GM18868 (cell line): ENCODE results near the gene DAPL1.

Experiments
- ATAC-seq: cut with Tn5 transposase; IDR thresholded peaks from one replicate; pipeline ENCODE4 v1.9.1; 2021; ENCODE audit warnings: mild to moderate bottlenecking, moderate library complexity; ENCODE audit not compliant: unreplicated experiment

Gene DAPL1

DNA sequence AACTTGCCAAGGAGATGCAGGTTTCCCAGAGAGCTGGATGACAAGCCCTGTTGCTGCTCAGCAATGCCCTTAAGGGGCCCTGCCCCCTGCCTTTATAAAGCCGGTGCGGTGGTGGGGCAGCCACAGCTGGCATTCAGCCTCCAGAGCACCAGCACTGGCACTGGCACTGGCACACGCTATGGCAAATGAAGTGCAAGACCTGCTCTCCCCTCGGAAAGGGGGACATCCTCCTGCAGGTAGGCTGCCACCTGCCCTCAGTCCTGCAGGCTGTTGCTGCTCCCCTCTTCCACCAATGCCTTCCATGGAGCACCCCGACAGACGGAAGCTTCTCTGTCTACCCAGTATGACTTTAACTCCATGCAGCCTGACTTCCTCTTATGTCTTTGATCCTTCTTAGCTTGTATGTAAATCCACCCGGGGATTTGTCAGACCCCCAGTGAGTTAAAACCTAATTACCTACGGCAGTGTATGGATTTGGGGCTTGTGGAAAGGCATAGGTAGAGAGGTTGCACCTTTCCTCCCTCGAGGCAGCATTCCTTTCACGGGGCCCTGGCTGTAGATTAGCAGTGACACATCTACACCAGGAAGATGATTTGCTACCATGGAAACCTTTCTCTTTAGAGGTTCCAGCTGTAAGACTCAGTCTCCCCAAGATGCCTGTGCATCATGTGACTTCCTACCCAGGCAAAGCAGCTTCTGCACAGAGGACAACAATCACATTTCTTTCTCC lies at the start of gene DAPL1:
Gene DAPL1 (plus strand): TSS at position 123 of the 730 bp plus-strand sequence. CDS start 56 bp downstream, at position 179.
- ATAC-seq: no peak

DNA sequence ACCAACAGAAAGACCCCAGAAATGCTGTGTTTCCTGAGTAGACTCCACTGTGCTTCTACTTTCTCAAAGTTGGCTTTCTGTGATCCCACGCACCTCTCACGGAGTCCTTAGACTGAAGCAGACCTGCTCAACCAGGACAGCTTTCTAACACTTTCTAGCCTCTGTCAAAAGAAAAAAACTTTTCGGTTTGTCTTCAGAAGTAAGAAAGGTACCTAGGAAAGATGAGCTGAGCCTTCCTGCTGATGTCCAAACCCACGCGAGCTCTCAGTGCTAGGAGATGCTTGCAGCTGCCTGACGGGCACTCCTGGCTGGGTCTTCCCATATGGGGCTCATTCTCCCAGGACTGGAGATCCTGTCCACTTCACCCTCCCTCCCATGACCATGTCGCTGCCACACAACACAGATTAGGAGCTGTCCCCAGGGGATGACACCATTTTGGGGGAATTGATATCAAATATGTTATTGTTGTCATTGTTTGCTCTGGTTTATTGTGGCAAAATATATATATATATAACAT lies 49.2 kb upstream of the DAPL1 start:
- ATAC-seq: no peak

DNA sequence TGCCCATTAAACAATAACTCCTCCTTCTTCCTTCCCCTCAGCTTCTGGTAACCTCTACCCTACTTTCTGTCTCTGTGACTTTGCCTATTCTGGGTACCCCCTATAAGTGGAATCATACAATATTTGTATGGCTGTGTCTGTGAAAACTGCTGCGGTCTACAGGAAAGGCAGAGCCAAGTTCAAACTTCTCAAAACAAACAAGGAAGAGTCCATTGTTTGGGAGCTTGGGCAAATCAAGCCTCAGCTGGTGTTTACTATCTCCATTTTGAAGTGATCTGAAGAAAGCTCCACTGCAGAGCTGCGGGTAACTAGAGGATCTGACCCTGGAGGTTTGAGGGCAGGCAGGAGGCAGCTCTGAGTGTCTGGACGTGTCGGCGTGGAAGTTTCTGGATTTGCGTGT lies 48.6 kb upstream of the DAPL1 start:
- no peak for ATAC-seq

- no peak for ATAC-seq
Measured at GRCh38 chr2:158747281-158747680, 47.8 kb upstream of the DAPL1 start.

GRCh38 chr2:158748926-158749590 lies 46.1 kb upstream of the DAPL1 start:
- ATAC-seq: no peak

DNA sequence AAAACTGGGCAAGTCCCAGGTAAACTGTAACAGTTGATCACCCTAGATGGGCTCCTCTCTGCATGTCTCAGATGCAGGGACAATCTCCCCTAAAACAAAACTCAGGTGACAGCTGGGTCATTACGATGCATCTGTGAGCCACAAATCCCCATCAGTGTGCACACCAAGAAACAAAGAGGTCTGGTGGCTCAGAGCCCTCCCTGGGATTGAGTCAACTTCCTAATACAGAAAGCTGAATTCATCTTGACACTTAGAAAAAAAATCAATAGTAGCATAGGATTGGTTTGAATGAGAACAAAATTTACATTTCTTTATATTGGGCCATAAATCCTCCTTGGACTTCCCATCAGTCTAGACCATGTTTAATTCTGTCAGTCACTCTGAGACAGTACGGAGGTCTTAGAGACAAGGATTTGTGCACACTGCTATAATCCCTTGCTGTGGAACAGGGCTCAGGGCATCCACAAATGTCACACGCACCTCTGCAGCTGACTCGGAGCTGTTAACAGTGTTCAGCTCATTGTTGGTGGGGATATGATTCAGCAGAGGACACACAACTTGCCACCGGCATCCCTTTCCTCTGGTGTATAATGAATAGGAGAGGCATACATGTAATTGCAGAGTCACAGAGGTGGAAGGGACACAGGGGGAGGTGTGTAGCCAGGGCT lies 44.5 kb upstream of the DAPL1 start:
- ATAC-seq: no peak

DNA sequence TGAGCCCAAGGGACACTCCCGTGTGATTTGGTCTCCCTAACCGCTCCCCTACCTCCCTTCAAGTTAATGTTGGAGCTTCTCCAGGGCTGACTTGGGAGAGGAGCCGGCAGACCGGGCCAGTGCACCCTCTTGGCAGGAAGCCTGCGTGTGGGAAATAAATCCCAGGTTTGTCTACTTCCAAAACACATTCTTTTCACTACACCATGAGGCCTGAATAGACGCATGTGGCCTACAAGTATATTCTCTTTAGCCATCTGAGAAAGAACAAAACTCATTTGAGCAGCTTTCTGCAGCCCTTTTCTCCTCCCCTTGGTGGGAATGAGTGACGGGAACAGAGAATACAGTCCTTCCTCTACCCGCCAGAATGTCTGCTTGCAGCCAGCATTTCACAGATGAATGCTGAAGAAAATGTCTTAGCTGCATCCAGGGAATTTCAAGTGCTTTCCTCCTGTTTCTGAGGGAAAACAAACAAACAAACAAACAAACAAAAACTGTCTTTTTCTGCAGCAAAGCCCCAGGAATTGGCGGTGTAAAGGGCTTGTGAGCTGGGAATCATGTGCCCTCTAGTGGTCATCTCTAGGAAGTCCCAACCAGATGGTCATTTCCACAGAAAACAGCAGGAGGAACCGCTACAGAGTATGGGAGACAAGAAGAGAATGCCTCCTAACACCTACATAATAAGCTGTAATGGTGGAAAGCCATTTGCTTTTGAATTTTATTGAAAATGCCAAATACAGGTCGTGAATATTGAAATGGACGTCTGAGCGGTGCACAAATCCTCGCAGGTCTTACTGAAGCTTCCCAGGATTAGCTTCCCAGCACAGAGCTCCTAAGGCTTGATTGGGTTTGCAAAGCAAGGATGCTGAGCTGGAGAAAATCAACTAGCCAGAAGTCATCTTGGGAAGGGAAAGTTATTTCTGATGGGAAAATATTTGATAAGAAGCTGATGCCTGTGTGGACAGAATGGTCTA lies 41.2 kb upstream of the DAPL1 start:
- ATAC-seq: peak; percentile 85

DNA sequence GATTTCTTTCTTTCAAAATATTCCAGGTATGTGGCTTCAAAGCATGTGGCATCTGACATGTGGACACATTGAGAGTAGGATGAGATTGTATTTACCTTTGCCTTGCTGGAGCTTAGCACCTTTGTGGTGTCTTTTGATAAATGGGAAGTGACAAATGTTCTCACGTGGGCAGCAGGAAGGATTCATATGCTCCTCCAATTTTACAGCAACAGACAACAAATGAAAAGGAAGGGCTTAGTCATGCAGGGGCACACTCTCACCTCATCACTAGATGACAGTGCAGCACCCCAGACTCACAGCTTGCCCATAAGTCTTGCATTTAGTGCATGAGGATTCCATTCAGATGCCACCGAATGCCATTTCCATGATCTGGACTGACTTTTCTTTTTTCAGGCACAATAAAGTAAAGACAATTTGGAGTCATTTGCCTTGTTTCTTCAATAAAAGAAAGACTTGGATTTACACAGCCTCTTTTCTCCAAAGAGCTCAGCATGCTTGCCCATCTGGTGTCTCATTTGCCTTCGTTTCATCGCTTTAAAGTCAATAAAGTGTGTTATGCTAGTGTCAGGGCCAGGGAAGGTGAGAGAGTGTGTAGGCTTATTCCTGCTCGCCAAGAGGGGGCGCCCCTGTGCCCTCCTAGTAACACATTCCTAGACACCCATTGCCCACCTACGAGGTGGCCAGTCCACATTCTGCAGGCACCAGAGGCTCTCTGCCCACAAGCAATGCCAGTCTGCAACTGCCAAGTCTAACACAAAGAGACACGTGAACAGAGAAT lies 39.6 kb upstream of the DAPL1 start:
- ATAC-seq: no peak

DNA sequence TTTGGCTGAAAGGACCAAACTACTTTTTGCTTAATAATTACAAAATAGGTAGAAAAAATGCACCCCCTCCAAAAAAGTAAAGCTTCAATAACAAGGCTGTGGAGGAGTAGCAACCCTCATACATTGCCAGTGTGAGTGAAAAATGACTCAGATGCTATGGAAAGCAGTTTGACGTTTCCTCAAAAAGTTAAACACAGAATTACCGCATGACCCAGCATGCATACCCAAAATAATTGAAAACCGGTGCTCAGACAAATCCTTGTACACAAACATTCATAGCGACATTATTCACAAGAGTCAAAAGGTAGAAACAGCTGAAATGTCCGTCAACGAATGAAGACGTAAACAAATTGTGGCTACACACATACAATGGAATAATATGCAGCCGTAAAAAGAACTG lies 38.8 kb upstream of the DAPL1 start:
- ATAC-seq: no peak

GRCh38 chr2:158756976-158757375 lies 38.1 kb upstream of the DAPL1 start:
- no peak for ATAC-seq

DNA sequence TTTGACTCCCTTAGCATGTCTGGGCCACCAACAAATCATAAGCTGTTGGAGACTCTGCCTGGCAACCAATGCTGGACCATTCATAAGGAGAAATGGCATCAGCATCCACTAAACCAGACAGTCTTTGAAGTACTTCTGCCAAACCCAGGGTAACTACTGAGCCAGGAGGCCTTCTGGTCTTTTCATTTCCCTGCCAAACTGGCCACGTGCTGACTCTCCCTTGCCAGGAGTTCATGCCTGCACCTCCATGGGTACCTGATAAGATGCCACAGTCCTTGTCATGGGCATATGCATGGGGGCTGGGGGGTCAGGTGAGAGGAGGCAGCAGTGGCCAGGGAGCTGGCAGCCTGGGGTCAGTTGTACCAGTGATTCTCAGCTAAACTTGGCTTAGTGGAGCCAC lies 34.2 kb upstream of the DAPL1 start:
- ATAC-seq: no peak

- ATAC-seq: no peak
Measured at GRCh38 chr2:158761621-158762020, 33.5 kb upstream of the DAPL1 start.

GRCh38 chr2:158762336-158762735 lies 32.8 kb upstream of the DAPL1 start:
- no peak for ATAC-seq

DNA sequence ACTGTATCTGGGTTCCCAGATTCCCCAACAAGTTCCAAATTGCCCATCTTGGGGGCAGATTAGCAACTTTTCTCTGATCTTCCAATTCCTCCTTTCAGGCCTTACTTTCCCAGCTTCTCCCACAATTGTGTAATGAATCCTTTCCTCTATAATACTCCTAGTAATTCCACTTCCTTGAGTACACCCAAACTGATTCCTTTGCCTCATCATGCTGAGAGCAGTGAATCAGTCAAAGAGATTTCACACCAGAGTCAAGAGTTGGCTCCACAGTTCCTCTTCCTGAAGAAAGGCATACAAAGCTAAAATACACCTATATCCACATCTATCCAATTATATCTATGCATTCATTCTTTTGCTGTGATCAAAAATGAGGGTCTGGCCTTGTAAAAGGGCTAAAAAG lies 28.6 kb upstream of the DAPL1 start:
- ATAC-seq: no peak

DNA sequence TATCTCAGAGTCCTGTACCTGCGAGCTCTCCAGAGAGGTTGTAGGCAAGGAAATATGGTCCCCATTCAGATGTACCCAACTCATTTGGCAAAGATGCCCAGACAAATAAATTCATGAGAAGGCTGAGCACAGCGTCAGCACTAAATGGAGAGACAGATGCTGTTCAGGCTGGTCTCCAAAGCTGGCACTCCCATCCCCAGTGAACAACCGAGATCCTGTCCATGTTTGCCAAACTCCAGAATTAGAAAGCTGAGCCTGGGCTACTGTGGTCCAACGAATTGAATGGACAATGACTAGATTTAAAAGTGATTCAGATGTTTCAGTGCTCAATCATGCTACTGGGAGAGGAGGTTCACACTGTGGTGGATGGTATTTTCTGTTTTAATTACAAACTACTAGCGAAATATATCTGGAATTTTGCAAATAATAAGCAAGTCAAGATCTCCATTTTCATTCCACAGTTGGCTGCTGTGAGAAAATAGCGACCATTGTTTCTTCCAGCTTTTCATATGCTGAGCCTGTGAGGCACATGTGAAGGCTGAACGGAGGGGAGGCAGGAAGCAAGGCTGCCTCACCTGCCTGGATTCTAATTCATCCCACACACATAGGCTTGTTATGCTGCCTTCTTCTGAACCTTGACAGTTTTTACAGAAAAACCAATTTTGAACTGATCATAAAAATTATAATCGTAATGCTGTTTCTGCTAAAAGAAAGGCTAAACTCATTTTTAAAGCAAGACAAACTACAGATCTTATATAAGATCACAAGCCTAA lies 22.6 kb upstream of the DAPL1 start:
- no peak for ATAC-seq

- ATAC-seq: no peak
Measured at GRCh38 chr2:158773121-158773520, 22.0 kb upstream of the DAPL1 start.

GRCh38 chr2:158774681-158775080 lies 20.4 kb upstream of the DAPL1 start:
- ATAC-seq: no peak

DNA sequence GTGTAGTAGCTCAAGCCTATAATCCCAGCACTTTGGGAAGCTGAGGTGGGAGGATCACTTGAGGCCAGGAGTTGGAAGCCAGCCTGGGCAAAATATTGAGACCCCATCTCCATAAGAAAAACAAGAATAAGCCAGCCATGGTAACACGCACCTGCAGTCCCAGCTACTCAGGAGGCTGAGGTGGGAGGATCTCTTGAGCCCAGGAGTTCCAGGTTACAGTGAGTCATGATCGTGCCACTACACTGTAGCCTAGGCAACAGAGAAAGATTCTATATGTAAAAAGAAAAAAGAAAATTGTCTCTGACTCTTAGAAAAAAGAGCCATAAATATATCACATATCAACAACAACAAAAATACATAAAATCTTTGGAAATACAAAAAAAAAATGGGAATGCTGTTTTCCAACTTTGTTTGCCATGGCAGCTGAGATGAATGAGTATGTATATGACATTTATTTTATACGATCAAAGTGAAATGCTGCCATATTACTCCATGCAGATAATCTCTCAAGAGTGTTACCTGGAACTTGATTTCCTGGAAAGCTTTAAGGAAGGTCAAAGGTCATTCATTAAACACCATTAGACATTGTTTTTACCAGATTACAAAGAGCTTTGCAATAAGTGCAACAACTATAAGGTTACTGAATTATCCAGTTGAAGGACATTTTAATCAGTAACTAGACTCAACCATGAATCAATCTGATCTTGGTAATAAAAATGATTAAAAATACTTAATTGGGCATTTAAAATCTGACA lies 19.7 kb upstream of the DAPL1 start:
- no peak for ATAC-seq
